NCI-H128 (cell line): ENCODE measurements around the gene BICD1.

Experiments
- DNase-seq: peaks from one replicate; lab custom pipeline; 2025; ENCODE audit not compliant: unreplicated experiment; lab: John Stamatoyannopoulos, UW

Gene BICD1

GRCh38 chr12:32102234-32102633, 4.4 kb upstream of the BICD1 start:
- no peak for DNase-seq

- DNase-seq = no peak
These were observed 1.9 kb upstream of the BICD1 start for GRCh38 chr12:32104572-32105355.

- no peak for DNase-seq
These were observed 596 bp upstream of the BICD1 start for GRCh38 chr12:32105986-32106516.

- no peak for DNase-seq
These were observed 966 bp downstream of the BICD1 start for GRCh38 chr12:32107359-32108267.

GRCh38 chr12:32108787-32109186, 2.1 kb downstream of the BICD1 start:
- DNase-seq = no peak

- DNase-seq = no peak
These were observed 3.8 kb downstream of the BICD1 start for GRCh38 chr12:32110417-32110816.

GRCh38 chr12:32110942-32111341, 4.3 kb downstream of the BICD1 start:
- DNase-seq = no peak

GRCh38 chr12:32115404-32116104, 8.9 kb downstream of the BICD1 start:
- DNase-seq = no peak

GRCh38 chr12:32116897-32117296, 10.2 kb downstream of the BICD1 start:
- DNase-seq = no peak

GRCh38 chr12:32117316-32117715, 10.7 kb downstream of the BICD1 start:
- DNase-seq = no peak

GRCh38 chr12:32118806-32119205, 12.2 kb downstream of the BICD1 start:
- no peak for DNase-seq

GRCh38 chr12:32120419-32120818, 13.8 kb downstream of the BICD1 start:
- no peak for DNase-seq

- DNase-seq = no peak
These were observed 18.0 kb downstream of the BICD1 start for GRCh38 chr12:32124637-32125036.

- DNase-seq = no peak
These were observed 18.9 kb downstream of the BICD1 start for GRCh38 chr12:32125455-32126084.

GRCh38 chr12:32126720-32127119, 20.1 kb downstream of the BICD1 start:
- DNase-seq = no peak

- no peak for DNase-seq
These were observed 25.0 kb downstream of the BICD1 start for GRCh38 chr12:32131666-32132065.

- no peak for DNase-seq
These were observed 27.6 kb downstream of the BICD1 start for GRCh38 chr12:32134101-32134888.

- no peak for DNase-seq
These were observed 29.3 kb downstream of the BICD1 start for GRCh38 chr12:32135967-32136366.

GRCh38 chr12:32136404-32136803, 29.8 kb downstream of the BICD1 start:
- DNase-seq = no peak

GRCh38 chr12:32139064-32139421, 32.4 kb downstream of the BICD1 start:
- DNase-seq = no peak
